Measurements from ENCODE around the gene KIF26B.

The KIF26B gene

GRCh38 chr1:245363461-245364200 lies 208.8 kb downstream of the KIF26B start:
- TF ChIP-seq CTCF (IDR thresholded peaks at IDR 0.05; ENCODE audit: low read length), result no peak
- TF ChIP-seq EZH2 (IDR thresholded peaks at IDR 0.05; ENCODE audit: borderline replicate concordance, low read length), result no peak

GRCh38 chr1:245365095-245366020 lies 210.6 kb downstream of the KIF26B start:
- Histone ChIP-seq H3K9ac (ENCODE audit: low read length) (no peak overlapping the region), H4K20me1 (ENCODE audit: insufficient read depth, low read length) (no peaks in the 10 kb centered on the region), H2AFZ (ENCODE audit: low read length) (no peak overlapping the region), H3F3A (ENCODE audit: insufficient read depth, low read length) (no peaks in the 10 kb centered on the region), H3K9me3 (ENCODE audit: low read length) (no peaks in the 10 kb centered on the region), H3K36me3 (ENCODE audit: insufficient read depth, low read length) (no peaks in the 10 kb centered on the region), H3K27ac (ENCODE audit: low read depth, low read length, poor library complexity, severe bottlenecking) (no peak overlapping the region), H3K79me2 (ENCODE audit: insufficient read depth, low read length) (no peaks in the 10 kb centered on the region), H3K4me3 (ENCODE audit: low read depth, low read length, poor library complexity, severe bottlenecking) (no peak overlapping the region), H3K4me1 (ENCODE audit: insufficient read depth, low read length, severe bottlenecking) (no peaks in the 10 kb centered on the region), H3K27me3 (ENCODE audit: insufficient read depth, low read length) (no peaks in the 10 kb centered on the region), H3K4me2 (ENCODE audit: low read length) (no peak overlapping the region), H3K9me2 (ENCODE audit: low read depth, low read length) (no peaks in the 10 kb centered on the region)
- TF ChIP-seq EZH2 (IDR thresholded peaks at IDR 0.05; ENCODE audit: borderline replicate concordance, low read length), result no peak
- no peak for TF ChIP-seq CTCF (IDR thresholded peaks at IDR 0.05; ENCODE audit: low read length)

More at GRCh38 chr1:245363461-245364200, 208.8 kb downstream of the KIF26B start:
- H3K9me2 ChIP-seq (ENCODE audit: low read depth, low read length), result no peaks in the 10 kb centered on the region
- H3K9ac ChIP-seq (ENCODE audit: low read length), result no peak overlapping the region
- no peak overlapping the region for H3K27ac ChIP-seq (ENCODE audit: low read depth, low read length, poor library complexity, severe bottlenecking)
- H3K4me1 ChIP-seq (ENCODE audit: insufficient read depth, low read length, severe bottlenecking), result no peaks in the 10 kb centered on the region
- no peaks in the 10 kb centered on the region for H3K27me3 ChIP-seq (ENCODE audit: insufficient read depth, low read length)
- H3K79me2 ChIP-seq (ENCODE audit: insufficient read depth, low read length), result no peaks in the 10 kb centered on the region
- H3K4me2 ChIP-seq (ENCODE audit: low read length), result no peak overlapping the region
- no peaks in the 10 kb centered on the region for H3F3A ChIP-seq (ENCODE audit: insufficient read depth, low read length)
- H2AFZ ChIP-seq (ENCODE audit: low read length), result no peak overlapping the region
- H4K20me1 ChIP-seq (ENCODE audit: insufficient read depth, low read length), result no peaks in the 10 kb centered on the region
- H3K4me3 ChIP-seq (ENCODE audit: low read depth, low read length, poor library complexity, severe bottlenecking), result no peak overlapping the region
- H3K36me3 ChIP-seq (ENCODE audit: insufficient read depth, low read length), result no peaks in the 10 kb centered on the region
- no peaks in the 10 kb centered on the region for H3K9me3 ChIP-seq (ENCODE audit: low read length)

GRCh38 chr1:245366886-245367285 lies 212.1 kb downstream of the KIF26B start:
- H3K27ac ChIP-seq (ENCODE audit: low read depth, low read length, poor library complexity, severe bottlenecking), result no peak overlapping the region
- H3K9me3 ChIP-seq (ENCODE audit: low read length), result no peaks in the 10 kb centered on the region
- no peaks in the 10 kb centered on the region for H3K27me3 ChIP-seq (ENCODE audit: insufficient read depth, low read length)
- H4K20me1 ChIP-seq (ENCODE audit: insufficient read depth, low read length), result no peaks in the 10 kb centered on the region
- H3K9ac ChIP-seq (ENCODE audit: low read length), result no peak overlapping the region
- no peak overlapping the region for H2AFZ ChIP-seq (ENCODE audit: low read length)
- no peaks in the 10 kb centered on the region for H3K36me3 ChIP-seq (ENCODE audit: insufficient read depth, low read length)
- TF ChIP-seq EZH2 (IDR thresholded peaks at IDR 0.05; ENCODE audit: borderline replicate concordance, low read length) (no peak), CTCF (IDR thresholded peaks at IDR 0.05; ENCODE audit: low read length) (no peak)
- no peaks in the 10 kb centered on the region for H3K9me2 ChIP-seq (ENCODE audit: low read depth, low read length)
- no peak overlapping the region for H3K4me3 ChIP-seq (ENCODE audit: low read depth, low read length, poor library complexity, severe bottlenecking)
- no peak overlapping the region for H3K4me2 ChIP-seq (ENCODE audit: low read length)
- H3F3A ChIP-seq (ENCODE audit: insufficient read depth, low read length), result no peaks in the 10 kb centered on the region
- H3K79me2 ChIP-seq (ENCODE audit: insufficient read depth, low read length), result no peaks in the 10 kb centered on the region
- H3K4me1 ChIP-seq (ENCODE audit: insufficient read depth, low read length, severe bottlenecking), result no peaks in the 10 kb centered on the region
